Measurements from ENCODE around the gene CCDC144A. TPM values are rescaled to one million over a fixed set of nuclear protein-coding genes. Genes with fewer than 3 reads are reported as not detected.

CCDC144A gene
- total and polyA plus RNA-seq, 11 donors = 0.31 to 4.4 (median 1.3) TPM; not detected in 1

Other genes starting within 250 kb of the CCDC144A start
- 1 to 10 TPM in 3 of 9 donors, under 1 TPM in 6; 0.37 to 2.5 (median 0.98) TPM for gene LRRC75A, start 198.0 kb upstream of the CCDC144A start, total RNA-seq
- gene LRRC75A, start 198.0 kb upstream of the CCDC144A start, polyA plus RNA-seq = under 1 TPM; 0.42 to 0.85 TPM
- gene ZNF287, start 121.0 kb upstream of the CCDC144A start, total RNA-seq = 10 to 100 TPM in 5 of 9 donors, 1 to 10 TPM in 4; 3.8 to 14.7 (median 10.2) TPM
- 10 to 100 TPM in 1 of 2 donors, 1 to 10 TPM in 1; 6.1 to 11.8 TPM for gene ZNF287, start 121.0 kb upstream of the CCDC144A start, polyA plus RNA-seq
- gene ZNF624, start 36.4 kb upstream of the CCDC144A start, total RNA-seq = 1 to 10 TPM in 8 of 9 donors, under 1 TPM in 1; 0.88 to 5.6 (median 1.8) TPM
- under 1 TPM; 0.55 to 0.72 TPM for gene ZNF624, start 36.4 kb upstream of the CCDC144A start, polyA plus RNA-seq